Measurements from ENCODE around the gene PTDSS2. TPM values are rescaled to one million over a fixed set of nuclear protein-coding genes. Genes with fewer than 3 reads are reported as not detected.
"Not testable (repeated sequence)": the region's sequence is repeated elsewhere in the genome, so short reads cannot be mapped to it uniquely, and the experiment has no call there.

PTDSS2 gene
- total RNA-seq (29.0 and 35.5 TPM in 2 replicates), polyA plus RNA-seq (15.4 and 22.1 TPM in 2 replicates), polyA minus RNA-seq (18.9 and 24.5 TPM in 2 replicates)
- 11.3 TPM for total RNA-seq (2013)

DNA sequence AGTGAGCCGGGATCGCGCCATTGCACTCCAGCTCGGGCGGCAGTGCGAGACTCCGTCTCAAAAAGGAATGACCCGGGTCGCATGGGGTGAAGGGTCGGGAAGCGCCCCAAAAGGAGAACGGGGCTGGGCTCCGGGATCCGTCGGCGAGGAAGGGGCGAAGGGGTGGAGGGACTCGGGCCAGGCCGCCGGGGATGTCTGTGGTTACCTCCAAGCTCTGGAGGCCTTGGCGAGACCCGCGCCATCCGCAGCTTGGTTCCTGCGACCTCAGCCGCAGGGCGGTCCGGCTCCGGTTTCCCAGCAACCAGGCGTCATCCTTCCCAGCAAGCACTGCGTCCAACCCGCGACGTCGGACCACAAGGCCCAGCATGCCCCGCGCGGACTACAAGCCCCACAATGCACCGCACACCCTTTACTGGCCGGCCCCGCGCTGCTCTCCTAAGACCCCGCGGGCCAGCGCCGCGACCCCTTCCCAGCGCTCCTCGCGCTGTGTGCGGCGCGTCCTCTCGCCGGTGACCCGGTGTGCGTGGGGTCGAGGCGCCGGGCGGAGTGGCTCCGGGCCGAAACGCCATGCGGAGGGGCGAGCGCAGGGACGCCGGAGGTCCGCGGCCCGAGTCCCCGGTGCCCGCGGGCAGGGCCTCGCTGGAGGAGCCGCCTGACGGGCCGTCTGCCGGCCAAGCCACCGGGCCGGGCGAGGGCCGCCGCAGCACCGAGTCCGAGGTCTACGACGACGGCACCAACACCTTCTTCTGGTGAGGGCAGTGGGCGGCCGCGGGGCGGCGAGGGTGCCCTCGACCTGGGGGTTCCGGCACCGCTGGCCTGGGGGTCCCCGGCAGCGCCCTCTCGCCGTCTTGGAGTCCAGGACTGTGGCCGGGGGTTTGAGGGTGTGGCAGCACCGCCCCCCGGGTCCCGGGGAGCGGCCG lies at the start of gene PTDSS2:
TSS of gene PTDSS2 (plus strand) at position 391 of the 920 bp plus-strand sequence. CDS start at position 568, 177 bp downstream.
- H3K27me3 Mint-ChIP-seq = no peaks in the 10 kb centered on the region
- no peaks in the 10 kb centered on the region for H4K20me1 ChIP-seq (ENCODE audit: control insufficient read depth, insufficient read depth, low read length, poor library complexity, severe bottlenecking)
- peaks cover 26% of the 10 kb centered on the region for H3K4me1 Mint-ChIP-seq
- peaks cover 25% of the 10 kb centered on the region for H3K79me2 ChIP-seq (ENCODE audit: control insufficient read depth, insufficient read depth, low read length)
- peaks cover 0 to 7% of the 10 kb centered on the region in 2 experiments for H3K36me3 ChIP-seq (replicated peaks in 1 of 2; ENCODE audit: control extremely low read depth in 1 of 2, control insufficient read depth in 1 of 2, extremely low read depth in 1 of 2, insufficient read depth in 2 of 2, low read length in 1 of 2)
- peak within 1 kb of the TSS; percentile 78 for H3K9ac ChIP-seq (ENCODE audit: low read length)
- WGBS (ENCODE audit: insufficient coverage) = under 1% methylated on average over 108 of the region's 108 CpGs
- TF ChIP-seq, protein P1, sequence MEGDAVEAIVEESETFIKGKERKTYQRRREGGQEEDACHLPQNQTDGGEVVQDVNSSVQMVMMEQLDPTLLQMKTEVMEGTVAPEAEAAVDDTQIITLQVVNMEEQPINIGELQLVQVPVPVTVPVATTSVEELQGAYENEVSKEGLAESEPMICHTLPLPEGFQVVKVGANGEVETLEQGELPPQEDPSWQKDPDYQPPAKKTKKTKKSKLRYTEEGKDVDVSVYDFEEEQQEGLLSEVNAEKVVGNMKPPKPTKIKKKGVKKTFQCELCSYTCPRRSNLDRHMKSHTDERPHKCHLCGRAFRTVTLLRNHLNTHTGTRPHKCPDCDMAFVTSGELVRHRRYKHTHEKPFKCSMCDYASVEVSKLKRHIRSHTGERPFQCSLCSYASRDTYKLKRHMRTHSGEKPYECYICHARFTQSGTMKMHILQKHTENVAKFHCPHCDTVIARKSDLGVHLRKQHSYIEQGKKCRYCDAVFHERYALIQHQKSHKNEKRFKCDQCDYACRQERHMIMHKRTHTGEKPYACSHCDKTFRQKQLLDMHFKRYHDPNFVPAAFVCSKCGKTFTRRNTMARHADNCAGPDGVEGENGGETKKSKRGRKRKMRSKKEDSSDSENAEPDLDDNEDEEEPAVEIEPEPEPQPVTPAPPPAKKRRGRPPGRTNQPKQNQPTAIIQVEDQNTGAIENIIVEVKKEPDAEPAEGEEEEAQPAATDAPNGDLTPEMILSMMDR (IDR thresholded peaks at IDR 0.05) = no peak
- TF ChIP-seq EZH2 (IDR thresholded peaks at IDR 0.05; ENCODE audit: borderline replicate concordance, insufficient read depth, low read depth, low read length, poor library complexity, severe bottlenecking) = no peak
- H3K4me3 Mint-ChIP-seq = peak within 1 kb of the TSS; percentile 93
- H3K27ac ChIP-seq (ENCODE audit: low read length in 2 of 2) = peak within 1 kb of the TSS; percentile 88 to 93
- DNase-seq (peak; percentile 95), ATAC-seq (ENCODE audit: low read depth) (peak; percentile 74)
- ChIA-PET CTCF (interaction anchor here (0.8 to 4.8 kb wide), 14 partner anchors 9 to 276 kb away, joined by 3 to 34 read pairs (median 9); partner anchors contain the start of genes ANO9, BET1L, IFITM2 and PHRF1), POLR2A (interaction anchor here (0.8 to 1.8 kb wide), 7 partner anchors 33 to 242 kb away, joined by 3 to 26 read pairs (median 5); partner anchors contain the start of genes BET1L, HRAS, RIC8A and SIGIRR)
- H3K4me1 ChIP-seq (ENCODE audit: control insufficient read depth in 2 of 2, insufficient read depth in 2 of 2, low read length in 2 of 2) = peaks cover 29 to 43% of the 10 kb centered on the region in 2 donors
- peak within 1 kb of the TSS; percentile 92 for H3K4me2 ChIP-seq (replicated peaks; ENCODE audit: low read depth, low read length, poor library complexity, severe bottlenecking)
- H3K4me3 ChIP-seq (ENCODE audit: control extremely low read depth in 1 of 5, extremely low read depth in 1 of 5, insufficient read depth in 1 of 5, low read depth in 2 of 5, low read length in 4 of 5) = peak within 1 kb of the TSS; percentile 16 to 81 (median 69)
- no peaks in the 10 kb centered on the region for H3K9me3 Mint-ChIP-seq (ENCODE audit: insufficient read depth)
- peak within 1 kb of the TSS; percentile 96 for H3K27ac Mint-ChIP-seq
- intact Hi-C loops (cut with micrococcal nuclease) = loop anchor here (1.0 to 10.0 kb wide), 4 partner anchors 35 to 345 kb away; partner anchors contain the start of genes CEND1, PSMD13, SIGIRR and SIRT3
- no peaks in the 10 kb centered on the region for H3K27me3 ChIP-seq (replicated peaks in 1 of 4; ENCODE audit: control extremely low read depth in 1 of 4, control insufficient read depth in 3 of 4, insufficient read depth in 4 of 4, low read length in 3 of 4)
- peak within 1 kb of the TSS; percentile 88 for H2AFZ ChIP-seq (ENCODE audit: insufficient read depth, low read depth, low read length, poor library complexity, severe bottlenecking)
- H3K9me3 ChIP-seq (ENCODE audit: control extremely low read depth in 1 of 3, control insufficient read depth in 2 of 3, insufficient read depth in 1 of 3, low read length in 2 of 3) = no peaks in the 10 kb centered on the region

DNA sequence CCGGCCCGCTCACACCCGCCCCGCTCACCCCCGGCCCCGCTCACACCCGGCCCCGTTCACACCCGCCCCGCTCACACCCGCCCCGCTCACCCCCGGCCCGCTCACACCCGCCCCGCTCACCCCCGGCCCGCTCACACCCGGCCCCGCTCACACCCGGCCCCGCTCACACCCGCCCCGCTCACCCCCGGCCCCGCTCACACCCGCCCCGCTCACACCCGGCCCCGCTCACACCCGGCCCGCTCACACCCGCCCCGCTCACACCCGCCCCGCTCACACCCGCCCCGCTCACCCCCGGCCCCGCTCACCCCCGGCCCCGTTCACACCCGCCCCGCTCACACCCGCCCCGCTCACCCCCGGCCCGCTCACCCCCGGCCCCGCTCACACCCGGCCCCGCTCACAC lies 48.9 kb upstream of the PTDSS2 start:
- H4K20me1 ChIP-seq (ENCODE audit: control insufficient read depth, insufficient read depth, low read length, poor library complexity, severe bottlenecking); H3K27me3 Mint-ChIP-seq; CTCF ChIA-PET; H3K4me3 Mint-ChIP-seq; intact Hi-C loops (cut with micrococcal nuclease); H3K4me1 Mint-ChIP-seq; H3K9me3 Mint-ChIP-seq (ENCODE audit: insufficient read depth); H3K4me3 ChIP-seq (ENCODE audit: control extremely low read depth in 1 of 5, extremely low read depth in 1 of 5, insufficient read depth in 1 of 5, low read depth in 2 of 5, low read length in 4 of 5); H3K27ac Mint-ChIP-seq; H3K27ac ChIP-seq (ENCODE audit: low read length in 2 of 2); H2AFZ ChIP-seq (ENCODE audit: insufficient read depth, low read depth, low read length, poor library complexity, severe bottlenecking); H3K4me2 ChIP-seq (replicated peaks; ENCODE audit: low read depth, low read length, poor library complexity, severe bottlenecking); H3K36me3 ChIP-seq (replicated peaks in 1 of 2; ENCODE audit: control extremely low read depth in 1 of 2, control insufficient read depth in 1 of 2, extremely low read depth in 1 of 2, insufficient read depth in 2 of 2, low read length in 1 of 2); DNase-seq; H3K9ac ChIP-seq (ENCODE audit: low read length); H3K79me2 ChIP-seq (ENCODE audit: control insufficient read depth, insufficient read depth, low read length); H3K9me3 ChIP-seq (ENCODE audit: control extremely low read depth in 1 of 3, control insufficient read depth in 2 of 3, insufficient read depth in 1 of 3, low read length in 2 of 3); POLR2A ChIA-PET; ATAC-seq (ENCODE audit: low read depth): not testable (repeated sequence)
- Histone ChIP-seq H3K27me3 (replicated peaks in 1 of 4; ENCODE audit: control extremely low read depth in 1 of 4, control insufficient read depth in 3 of 4, insufficient read depth in 4 of 4, low read length in 3 of 4) (peaks cover 0 to 21% (median 0%) of the 10 kb centered on the region in 4 experiments), H3K4me1 (ENCODE audit: control insufficient read depth in 2 of 2, insufficient read depth in 2 of 2, low read length in 2 of 2) (peaks cover 13 to 21% of the 10 kb centered on the region in 2 donors)
- no CpG with 5 or more reads among the region's 52 CpGs for WGBS (ENCODE audit: insufficient coverage)

Data from B cell (primary cell).